ENCODE results near the gene MT1E. TPM values are rescaled to one million over a fixed set of nuclear protein-coding genes. Genes with fewer than 3 reads are reported as not detected.

MT1E gene
- total RNA-seq, 1 donor from 2014 or later, result 44.7 TPM

Other genes starting within 250 kb of the MT1E start
- 152 TPM for gene AMFR, start 200.2 kb upstream of the MT1E start, total RNA-seq
- 91.3 TPM for gene NUDT21, start 174.4 kb upstream of the MT1E start, total RNA-seq
- gene OGFOD1, start 174.2 kb upstream of the MT1E start, total RNA-seq, result 35.9 TPM
- 110 TPM for gene BBS2, start 105.8 kb upstream of the MT1E start, total RNA-seq
- gene MT4, start 60.7 kb upstream of the MT1E start, total RNA-seq, result not detected
- gene MT3, start 36.3 kb upstream of the MT1E start, total RNA-seq, result 94.5 TPM
- gene MT2A, start 17.2 kb upstream of the MT1E start, total RNA-seq, result 163 TPM
- gene MT1M, start 6.9 kb downstream of the MT1E start, total RNA-seq, result 6.7 TPM
- gene MT1A, start 12.9 kb downstream of the MT1E start, total RNA-seq, result 1.8 TPM
- not detected for gene MT1B, start 26.1 kb downstream of the MT1E start, total RNA-seq
- 6.2 TPM for gene MT1F, start 32.2 kb downstream of the MT1E start, total RNA-seq
- 2.5 TPM for gene MT1G, start 42.3 kb downstream of the MT1E start, total RNA-seq
- not detected for gene MT1H, start 44.0 kb downstream of the MT1E start, total RNA-seq
- gene MT1X, start 56.7 kb downstream of the MT1E start, total RNA-seq, result 21.9 TPM
- 74.0 TPM for gene NUP93, start 104.3 kb downstream of the MT1E start, total RNA-seq
- not detected for gene SLC12A3, start 239.4 kb downstream of the MT1E start, total RNA-seq